ENCODE data around the gene TLK1. TPM values are rescaled to one million over a fixed set of nuclear protein-coding genes. Genes with fewer than 3 reads are reported as not detected.
"Not testable (repeated sequence)": the region's sequence is repeated elsewhere in the genome, so short reads cannot be mapped to it uniquely, and the experiment has no call there.

The TLK1 gene
- total RNA-seq, 2 donors from 2014 or later = 59.5 to 76.3 TPM

DNA sequence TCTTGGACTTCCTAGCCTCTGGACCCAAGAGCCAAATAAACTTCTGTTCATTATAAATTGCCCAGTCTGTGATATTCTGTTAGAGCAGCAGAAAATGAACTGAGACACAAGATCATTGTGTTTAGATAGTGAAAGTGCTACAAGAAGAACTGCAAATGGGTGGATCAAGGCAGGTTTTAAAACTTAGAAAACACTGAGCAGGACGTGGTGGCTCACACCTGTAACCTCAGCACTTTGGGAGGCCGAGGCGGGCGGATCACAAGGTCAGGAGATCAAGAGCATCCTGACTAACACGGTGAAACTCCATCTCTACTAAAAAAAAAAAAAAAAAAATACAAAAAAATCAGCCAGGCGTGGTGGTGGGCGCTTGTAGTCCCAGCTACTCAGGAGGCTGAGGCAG lies 84.3 kb downstream of the TLK1 start:
- Mint-ChIP-seq H3K36me3 (peaks cover 22% of the 10 kb centered on the region), H3K4me1 (ENCODE audit: low read depth in 2 of 2) (peaks cover 13 to 14% of the 10 kb centered on the region in 2 donors)
- not testable (repeated sequence) for H3K27ac Mint-ChIP-seq; H3K27me3 Mint-ChIP-seq; ATAC-seq; H3K4me3 Mint-ChIP-seq; DNase-seq (ENCODE audit: low spot score); H3K9me3 Mint-ChIP-seq

- Mint-ChIP-seq H3K4me3 (no peak overlapping the region), H3K4me1 (ENCODE audit: low read depth in 2 of 2) (peaks cover 19 to 26% of the 10 kb centered on the region in 2 donors), H3K36me3 (peaks cover 16% of the 10 kb centered on the region), H3K27me3 (no peaks in the 10 kb centered on the region), H3K9me3 (no peaks in the 10 kb centered on the region), H3K27ac (no peak overlapping the region)
- no peak for DNase-seq (ENCODE audit: low spot score)
- no peak for ATAC-seq
These were observed 88.5 kb downstream of the TLK1 start for GRCh38 chr2:171072164-171072563.

- no peaks in the 10 kb centered on the region for H3K9me3 Mint-ChIP-seq
- no peaks in the 10 kb centered on the region for H3K27me3 Mint-ChIP-seq
- no peak overlapping the region for H3K27ac Mint-ChIP-seq
- no peak for DNase-seq (ENCODE audit: low spot score)
- peaks cover 8 to 18% of the 10 kb centered on the region in 2 donors for H3K4me1 Mint-ChIP-seq (ENCODE audit: low read depth in 2 of 2)
- ATAC-seq = no peak
- H3K36me3 Mint-ChIP-seq = peaks cover 15% of the 10 kb centered on the region
- H3K4me3 Mint-ChIP-seq = no peak overlapping the region
These were observed 91.3 kb downstream of the TLK1 start for GRCh38 chr2:171069286-171069956.

- Mint-ChIP-seq H3K4me3 (no peak overlapping the region), H3K27me3 (no peaks in the 10 kb centered on the region), H3K36me3 (peaks cover 4% of the 10 kb centered on the region), H3K9me3 (no peaks in the 10 kb centered on the region), H3K4me1 (ENCODE audit: low read depth in 2 of 2) (peaks cover 11 to 20% of the 10 kb centered on the region in 2 donors), H3K27ac (no peak overlapping the region)
- ATAC-seq (no peak), DNase-seq (ENCODE audit: low spot score) (no peak)
These were observed 94.6 kb downstream of the TLK1 start for GRCh38 chr2:171066110-171066509.

DNA sequence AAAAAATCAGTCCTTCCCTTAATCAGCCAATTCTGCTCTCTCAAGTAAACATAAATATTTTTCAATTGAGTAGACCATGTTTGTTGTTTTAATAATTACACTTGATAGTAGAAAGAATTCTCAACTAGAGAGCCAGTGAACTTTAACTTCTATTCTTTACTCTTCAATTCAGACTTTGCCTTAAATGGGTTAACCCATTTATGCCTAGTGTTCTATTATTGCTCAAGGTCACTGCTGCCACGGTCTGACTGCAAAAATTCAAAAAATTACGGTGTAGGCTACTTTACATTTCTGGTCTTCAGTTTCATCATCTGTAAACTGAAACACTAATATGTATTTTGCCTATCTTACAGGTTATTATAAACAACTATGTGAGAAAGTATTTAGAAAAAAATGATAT lies 103.1 kb downstream of the TLK1 start:
- H3K4me1 Mint-ChIP-seq (ENCODE audit: low read depth in 2 of 2) = peaks cover 0 to 8% of the 10 kb centered on the region in 2 donors
- ATAC-seq (no peak), DNase-seq (ENCODE audit: low spot score) (no peak)
- no peaks in the 10 kb centered on the region for H3K9me3 Mint-ChIP-seq
- H3K27me3 Mint-ChIP-seq = no peaks in the 10 kb centered on the region
- peaks cover 4% of the 10 kb centered on the region for H3K36me3 Mint-ChIP-seq
- no peak overlapping the region for H3K27ac Mint-ChIP-seq
- no peak overlapping the region for H3K4me3 Mint-ChIP-seq

DNA sequence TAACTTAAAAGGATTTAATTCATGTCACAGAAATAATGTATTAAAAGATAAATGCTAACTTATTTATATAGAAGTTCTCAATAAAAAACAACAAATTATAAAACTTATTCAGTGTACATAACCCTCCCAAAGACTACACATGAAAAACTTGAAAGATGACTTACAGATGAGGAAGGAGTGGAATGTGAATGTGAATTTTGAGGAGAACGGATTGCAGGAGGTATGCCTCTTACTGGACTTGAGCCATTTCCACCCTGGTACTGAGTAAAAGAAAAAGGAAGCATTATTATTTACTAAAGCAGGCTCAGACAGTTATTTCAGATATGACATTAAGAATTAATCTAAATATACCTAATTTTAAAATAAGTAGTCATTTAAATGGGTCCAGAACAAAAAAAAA lies 104.4 kb downstream of the TLK1 start:
- Mint-ChIP-seq H3K4me1 (ENCODE audit: low read depth in 2 of 2) (peaks cover 0 to 5% of the 10 kb centered on the region in 2 donors), H3K27ac (no peak overlapping the region), H3K9me3 (no peaks in the 10 kb centered on the region), H3K27me3 (no peaks in the 10 kb centered on the region), H3K36me3 (peaks cover 4% of the 10 kb centered on the region), H3K4me3 (no peak overlapping the region)
- DNase-seq (ENCODE audit: low spot score) (no peak), ATAC-seq (no peak)

GRCh38 chr2:171049691-171050090 lies 111.0 kb downstream of the TLK1 start:
- no peak for DNase-seq (ENCODE audit: low spot score)
- H3K4me3 Mint-ChIP-seq = no peak overlapping the region
- peaks cover 17% of the 10 kb centered on the region for H3K36me3 Mint-ChIP-seq
- H3K27ac Mint-ChIP-seq = no peak overlapping the region
- no peaks in the 10 kb centered on the region for H3K27me3 Mint-ChIP-seq
- H3K4me1 Mint-ChIP-seq (ENCODE audit: low read depth in 2 of 2) = peaks cover 0 to 4% of the 10 kb centered on the region in 2 donors
- ATAC-seq = no peak
- no peaks in the 10 kb centered on the region for H3K9me3 Mint-ChIP-seq

DNA sequence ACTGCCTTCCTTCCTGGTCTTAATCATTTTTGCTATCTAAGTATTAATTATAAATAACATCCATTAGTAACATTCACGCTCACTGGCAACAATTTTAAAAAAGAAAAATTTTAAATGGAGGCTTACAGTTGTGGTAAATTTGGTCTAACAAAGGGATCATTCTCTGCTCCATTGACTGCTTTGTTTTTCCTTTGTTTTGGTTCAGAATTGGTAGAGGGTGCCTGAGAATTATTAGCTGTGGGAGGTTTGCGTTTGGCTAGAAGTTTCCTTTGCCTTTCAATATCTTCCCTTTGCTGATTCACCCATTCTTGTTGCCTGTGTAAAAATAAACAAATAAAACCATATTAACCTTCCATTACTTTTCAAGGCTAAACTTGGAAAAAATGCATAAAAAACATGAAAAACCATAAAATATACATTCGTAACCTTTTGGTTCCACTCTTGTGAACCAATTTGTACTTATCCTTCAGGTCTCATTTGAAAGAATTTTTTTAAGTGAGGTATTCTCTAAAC lies 114.6 kb downstream of the TLK1 start:
- ATAC-seq = no peak
- Mint-ChIP-seq H3K4me1 (ENCODE audit: low read depth in 2 of 2) (peaks cover 12 to 14% of the 10 kb centered on the region in 2 donors), H3K4me3 (no peak overlapping the region), H3K9me3 (no peaks in the 10 kb centered on the region), H3K36me3 (peaks cover 36% of the 10 kb centered on the region), H3K27me3 (no peaks in the 10 kb centered on the region), H3K27ac (no peak overlapping the region)
- DNase-seq (ENCODE audit: low spot score) = no peak

DNA sequence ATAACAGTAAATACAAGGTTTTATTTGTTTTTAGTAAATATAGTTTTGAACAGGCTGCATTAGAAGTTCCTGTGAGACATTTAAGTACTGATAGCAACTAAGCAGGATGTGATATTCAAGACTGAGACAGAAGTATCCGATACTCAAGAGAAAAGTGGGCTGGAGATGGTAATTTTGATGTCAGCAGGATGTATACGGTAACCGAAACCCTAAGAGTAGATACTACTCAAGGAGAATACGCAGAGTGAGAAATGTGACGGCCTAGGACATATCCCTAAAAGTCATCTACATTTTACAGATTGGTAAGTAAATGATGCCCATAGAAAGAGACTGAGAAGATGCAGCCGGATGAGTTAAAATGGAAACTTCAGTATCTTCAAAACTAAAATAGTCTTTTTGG lies 116.3 kb downstream of the TLK1 start:
- peak in 1 of 2 donors; percentile 36 for ATAC-seq
- peaks cover 10 to 12% of the 10 kb centered on the region in 2 donors for H3K4me1 Mint-ChIP-seq (ENCODE audit: low read depth in 2 of 2)

GRCh38 chr2:171042253-171042969 lies 118.3 kb downstream of the TLK1 start:
- DNase-seq (ENCODE audit: low spot score) = no peak
- peaks cover 34% of the 10 kb centered on the region for H3K36me3 Mint-ChIP-seq
- no peaks in the 10 kb centered on the region for H3K27me3 Mint-ChIP-seq
- no peak for ATAC-seq
- H3K4me1 Mint-ChIP-seq (ENCODE audit: low read depth in 2 of 2) = peaks cover 10 to 12% of the 10 kb centered on the region in 2 donors
- no peaks in the 10 kb centered on the region for H3K9me3 Mint-ChIP-seq
- H3K27ac Mint-ChIP-seq = peak overlapping the region; percentile 20 to 45
- H3K4me3 Mint-ChIP-seq = no peak overlapping the region

More for the DNA sequence above, 116.3 kb downstream of the TLK1 start:
- Mint-ChIP-seq H3K36me3 (peaks cover 43% of the 10 kb centered on the region), H3K4me3 (no peak overlapping the region), H3K27ac (peak overlapping the region in 1 of 2 donors; percentile 13), H3K27me3 (no peaks in the 10 kb centered on the region), H3K9me3 (no peaks in the 10 kb centered on the region)
- no peak for DNase-seq (ENCODE audit: low spot score)

DNA sequence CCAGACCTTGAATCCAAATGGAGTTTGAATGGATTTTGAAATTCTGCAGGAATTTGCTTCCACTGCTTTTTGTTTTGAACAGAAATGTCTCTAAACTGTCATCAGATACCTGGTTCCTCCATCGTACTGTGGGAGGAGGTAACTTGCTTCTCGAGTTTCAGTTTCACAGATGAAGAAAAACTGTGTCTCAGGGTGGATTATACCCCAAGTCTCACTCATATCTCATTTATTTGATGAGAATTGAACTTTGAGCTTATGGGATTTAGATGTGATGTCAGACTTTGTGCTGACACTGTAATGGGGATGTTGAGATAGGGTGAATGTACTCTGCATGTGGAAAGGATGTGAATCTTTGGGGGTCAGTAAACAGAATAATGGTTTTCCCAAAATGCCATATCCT lies 124.2 kb downstream of the TLK1 start:
- Mint-ChIP-seq H3K27ac (no peak overlapping the region), H3K36me3 (peaks cover 41% of the 10 kb centered on the region), H3K4me3 (no peak overlapping the region), H3K27me3 (no peaks in the 10 kb centered on the region), H3K4me1 (ENCODE audit: low read depth in 2 of 2) (peaks cover 4 to 8% of the 10 kb centered on the region in 2 donors), H3K9me3 (no peaks in the 10 kb centered on the region)
- ATAC-seq (no peak), DNase-seq (ENCODE audit: low spot score) (no peak)

- no peak for ATAC-seq
- H3K9me3 Mint-ChIP-seq = no peaks in the 10 kb centered on the region
- H3K4me3 Mint-ChIP-seq = no peak overlapping the region
- H3K27me3 Mint-ChIP-seq = no peaks in the 10 kb centered on the region
- no peak for DNase-seq (ENCODE audit: low spot score)
- peaks cover 32% of the 10 kb centered on the region for H3K36me3 Mint-ChIP-seq
- peaks cover 4 to 8% of the 10 kb centered on the region in 2 donors for H3K4me1 Mint-ChIP-seq (ENCODE audit: low read depth in 2 of 2)
- no peak overlapping the region for H3K27ac Mint-ChIP-seq
These were observed 126.4 kb downstream of the TLK1 start for GRCh38 chr2:171034315-171034714.

DNA sequence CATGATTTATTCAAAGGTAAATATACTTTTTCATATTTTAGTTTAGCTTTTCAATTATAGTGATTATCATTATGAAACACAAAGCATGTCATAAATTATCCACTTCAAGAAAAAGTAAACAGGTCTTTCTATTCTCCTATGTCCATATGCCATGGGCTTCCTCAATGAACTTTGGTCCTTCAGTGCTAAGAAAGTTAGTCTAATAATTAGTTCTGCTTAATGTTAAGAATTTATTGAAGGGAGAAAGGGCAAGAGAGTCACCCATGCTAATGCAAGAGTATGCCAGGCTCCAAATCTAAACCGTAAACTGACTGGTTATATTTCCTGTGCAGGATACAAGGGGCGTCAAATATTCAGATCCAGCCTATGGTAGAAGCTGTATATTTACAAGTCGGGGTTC lies 135.5 kb downstream of the TLK1 start:
- peaks cover 0 to 3% of the 10 kb centered on the region in 2 donors for H3K4me1 Mint-ChIP-seq (ENCODE audit: low read depth in 2 of 2)
- peaks cover 11% of the 10 kb centered on the region for H3K36me3 Mint-ChIP-seq
- no peak overlapping the region for H3K27ac Mint-ChIP-seq
- no peak overlapping the region for H3K4me3 Mint-ChIP-seq
- DNase-seq (ENCODE audit: low spot score) = no peak
- ATAC-seq = no peak
- no peaks in the 10 kb centered on the region for H3K27me3 Mint-ChIP-seq
- H3K9me3 Mint-ChIP-seq = no peaks in the 10 kb centered on the region

DNA sequence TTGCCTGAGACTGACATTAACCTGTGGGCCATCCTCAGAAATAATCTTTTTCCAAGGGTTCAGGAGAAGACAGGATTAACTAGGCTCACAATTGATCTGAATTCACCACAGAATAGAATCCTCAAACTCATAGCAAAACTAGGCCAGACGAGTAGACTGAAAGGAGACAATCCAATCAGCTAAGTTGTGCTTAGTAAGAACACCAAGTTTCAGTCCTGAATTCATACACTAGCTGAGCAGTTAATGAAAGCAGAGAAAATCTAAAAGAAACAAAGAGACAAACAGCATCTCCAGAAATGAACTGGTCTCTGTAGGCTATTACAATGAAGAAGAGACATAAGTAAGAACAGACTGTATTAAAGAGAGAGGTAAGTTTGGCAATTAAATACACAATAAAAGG lies 142.2 kb downstream of the TLK1 start:
- Mint-ChIP-seq H3K27ac (peak overlapping the region in 1 of 2 donors; percentile 38), H3K36me3 (peaks cover 11% of the 10 kb centered on the region), H3K27me3 (no peaks in the 10 kb centered on the region), H3K4me3 (peak overlapping the region; percentile 25), H3K4me1 (ENCODE audit: low read depth in 2 of 2) (peaks cover 13 to 20% of the 10 kb centered on the region in 2 donors), H3K9me3 (no peaks in the 10 kb centered on the region)
- no peak for DNase-seq (ENCODE audit: low spot score)
- peak in 1 of 2 donors; percentile 92 for ATAC-seq

All from natural killer cell treated with Interleukin-12 subunit alpha and Interleukin-12 subunit beta and Interleukin-15 and Interleukin-18, amount 100 ng/mL, for 72 hours (primary cell).